Activated naive CD4-positive, alpha-beta T cell treated with anti-CD3 and anti-CD28 coated beads, Interleukin-2, amount 50 U/mL, for 72 hours (primary cell): ENCODE data around the gene KCNK4. TPM values are rescaled to one million over a fixed set of nuclear protein-coding genes. Genes with fewer than 3 reads are reported as not detected.
A peak's percentile ranks its signal among the peaks of the same experiment; 100 is the strongest.

Experiments
- ATAC-seq, 2 donors: fragments of 150-1000 bp; cut with Tn5 transposase; 2 replicates each; pipeline ENCODE4 v1.10.0; 2021; ENCODE audit warnings: mild to moderate bottlenecking in 2 of 2, moderate library complexity in 2 of 2
- DNase-seq, 2 donors: peaks; one replicate each; pipeline ENCODE4 v3.0.0; 2021 to 2022; ENCODE audit warnings: low spot score in 2 of 2
- H3K27ac Mint-ChIP-seq, 2 donors: one replicate each; pipeline ENCODE4 v1.8.0; 2022; ENCODE audit warnings: mild to moderate bottlenecking in 2 of 2, mixed read lengths in 2 of 2
- H3K36me3 Mint-ChIP-seq, 2 donors: one replicate each; pipeline ENCODE4 v1.8.0; 2022; ENCODE audit warnings: mixed read lengths in 2 of 2
- H3K9me3 Mint-ChIP-seq, 2 donors: one replicate each; pipeline ENCODE4 v1.8.0; 2022; ENCODE audit warnings: mixed read lengths in 2 of 2
- total RNA-seq, 2 donors: library from RNA; stranded (reverse); gene quantifications; one replicate each; pipeline ENCODE4 v1.2.3, GENCODE V29; 2022

KCNK4 gene
- total RNA-seq, 2 donors from 2014 or later = 0.23 to 0.46 TPM

DNA sequence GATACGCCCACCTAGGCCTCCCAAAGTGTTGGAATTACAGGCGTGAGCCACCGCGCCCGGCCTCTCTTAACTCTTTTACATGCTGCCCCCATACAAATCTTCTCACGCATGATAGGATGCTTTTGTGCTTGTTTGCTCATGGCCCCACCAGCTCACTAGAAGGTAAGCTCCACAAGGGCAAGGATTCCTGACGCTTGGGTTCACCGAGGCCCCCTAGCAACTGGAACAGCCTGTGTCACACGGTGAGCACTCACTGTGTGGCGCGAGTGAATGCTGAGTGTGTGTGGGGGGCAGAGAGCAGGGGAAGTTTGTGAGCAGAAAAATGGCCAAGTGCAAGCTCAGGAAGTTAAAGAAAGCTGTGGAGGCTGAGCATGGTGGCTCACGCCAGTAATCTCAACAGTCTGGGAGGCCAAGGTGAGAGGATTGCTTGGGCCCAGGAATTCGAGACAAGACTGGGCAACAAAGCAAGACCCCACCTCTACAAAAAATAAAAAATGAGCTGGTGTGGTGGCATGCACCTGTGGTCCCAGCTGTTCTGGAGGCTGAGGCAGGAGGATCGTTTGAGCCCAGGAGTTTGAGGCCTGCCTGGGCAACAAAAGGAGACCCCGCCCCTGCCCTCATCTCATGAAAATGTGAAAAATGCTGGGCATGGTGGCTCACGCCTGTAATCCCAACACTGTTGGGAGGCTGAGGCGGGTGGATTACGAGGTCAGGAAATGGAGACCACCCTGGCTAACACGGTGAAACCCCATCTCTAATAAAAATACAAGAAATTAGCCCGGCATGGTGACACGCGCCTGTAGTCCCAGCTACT is 8.9 kb upstream of the KCNK4 start:
- H3K9me3 Mint-ChIP-seq = no peaks in the 10 kb centered on the region
- H3K27ac Mint-ChIP-seq = peak overlapping the region in 1 of 2 donors; percentile 31
- ATAC-seq = no peak

DNA sequence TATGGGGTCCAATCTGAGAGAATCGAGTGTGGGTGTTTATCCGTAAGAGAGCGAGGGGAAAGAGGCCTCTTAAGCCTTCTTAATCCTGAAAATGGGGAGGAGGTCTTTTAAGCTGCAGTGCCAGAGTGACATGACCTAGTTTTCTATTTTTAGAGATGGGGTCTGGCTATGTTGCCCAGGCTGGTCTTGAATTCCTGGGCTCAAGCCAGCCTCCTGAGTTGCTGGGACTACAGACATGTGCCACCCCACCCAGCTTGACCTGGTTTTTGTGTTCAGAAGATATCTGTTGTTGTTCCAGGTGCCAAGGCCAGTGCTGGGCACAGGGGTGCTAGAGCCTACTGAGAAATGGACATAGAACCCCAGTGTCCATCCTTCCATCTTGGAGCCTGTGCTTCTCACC is 8.0 kb upstream of the KCNK4 start:
- H3K9me3 Mint-ChIP-seq = no peaks in the 10 kb centered on the region
- H3K27ac Mint-ChIP-seq = no peak overlapping the region
- ATAC-seq = no peak
- H3K36me3 Mint-ChIP-seq = no peaks in the 10 kb centered on the region
- DNase-seq = no peak

More for the DNA sequence above, 8.9 kb upstream of the KCNK4 start:
- no peak for DNase-seq
- no peaks in the 10 kb centered on the region for H3K36me3 Mint-ChIP-seq

DNA sequence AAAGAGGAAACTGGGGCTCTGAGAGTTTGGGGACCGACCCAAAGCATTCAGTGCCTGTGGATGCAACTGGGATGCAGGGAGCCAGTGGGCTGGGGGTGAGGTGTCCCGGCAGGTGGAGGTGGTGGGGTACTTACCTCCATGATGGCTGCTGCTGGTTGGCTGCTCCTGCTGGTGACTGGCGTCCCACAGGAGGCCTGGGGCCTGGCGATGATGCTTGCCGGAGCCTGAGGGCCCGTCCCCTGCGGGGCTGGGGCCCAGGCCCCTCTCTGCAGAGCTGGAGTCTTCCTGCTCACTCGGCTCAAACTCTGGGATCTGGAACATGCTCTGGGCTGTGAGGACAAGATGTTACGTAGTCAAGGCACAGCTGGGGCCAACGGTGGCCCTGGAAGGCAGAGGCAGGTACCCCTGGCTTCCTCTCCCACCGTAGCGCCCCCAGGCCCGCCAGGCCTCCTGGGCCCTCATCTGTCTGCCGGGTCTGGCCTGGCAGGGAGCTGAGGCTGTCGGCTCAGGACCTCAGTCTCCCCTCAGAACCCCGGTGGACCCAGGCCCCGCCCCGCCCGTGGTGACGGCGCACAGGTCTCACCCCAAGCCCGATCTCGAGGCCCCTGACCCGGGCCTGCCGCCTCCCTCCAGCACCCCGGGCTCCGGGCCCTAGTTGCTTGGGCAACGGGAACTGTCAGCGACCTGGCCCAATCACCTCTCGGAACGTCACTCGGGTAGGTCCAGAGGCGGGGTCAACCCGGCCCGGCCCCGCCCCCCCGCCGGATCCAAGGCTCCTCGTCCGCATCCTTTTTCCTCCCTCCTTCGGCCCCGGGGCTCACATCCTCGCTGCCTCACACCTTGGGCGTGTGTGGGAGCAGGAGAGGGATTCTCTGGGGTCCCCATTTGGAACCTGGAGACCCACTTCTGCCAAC is 6.8 kb upstream of the KCNK4 start, which contains the start of gene BAD:
Gene BAD, minus strand, starts transcription at position 618 of the 914 bp plus-strand sequence. Its CDS starts 297 bp downstream, at position 321.
- H3K9me3 Mint-ChIP-seq = no peaks in the 10 kb centered on the region
- H3K27ac Mint-ChIP-seq = peak within 1 kb of the TSS; percentile 88 to 96
- no peaks in the 10 kb centered on the region for H3K36me3 Mint-ChIP-seq
- DNase-seq (peak; percentile 89), ATAC-seq (peak; percentile 93)

DNA sequence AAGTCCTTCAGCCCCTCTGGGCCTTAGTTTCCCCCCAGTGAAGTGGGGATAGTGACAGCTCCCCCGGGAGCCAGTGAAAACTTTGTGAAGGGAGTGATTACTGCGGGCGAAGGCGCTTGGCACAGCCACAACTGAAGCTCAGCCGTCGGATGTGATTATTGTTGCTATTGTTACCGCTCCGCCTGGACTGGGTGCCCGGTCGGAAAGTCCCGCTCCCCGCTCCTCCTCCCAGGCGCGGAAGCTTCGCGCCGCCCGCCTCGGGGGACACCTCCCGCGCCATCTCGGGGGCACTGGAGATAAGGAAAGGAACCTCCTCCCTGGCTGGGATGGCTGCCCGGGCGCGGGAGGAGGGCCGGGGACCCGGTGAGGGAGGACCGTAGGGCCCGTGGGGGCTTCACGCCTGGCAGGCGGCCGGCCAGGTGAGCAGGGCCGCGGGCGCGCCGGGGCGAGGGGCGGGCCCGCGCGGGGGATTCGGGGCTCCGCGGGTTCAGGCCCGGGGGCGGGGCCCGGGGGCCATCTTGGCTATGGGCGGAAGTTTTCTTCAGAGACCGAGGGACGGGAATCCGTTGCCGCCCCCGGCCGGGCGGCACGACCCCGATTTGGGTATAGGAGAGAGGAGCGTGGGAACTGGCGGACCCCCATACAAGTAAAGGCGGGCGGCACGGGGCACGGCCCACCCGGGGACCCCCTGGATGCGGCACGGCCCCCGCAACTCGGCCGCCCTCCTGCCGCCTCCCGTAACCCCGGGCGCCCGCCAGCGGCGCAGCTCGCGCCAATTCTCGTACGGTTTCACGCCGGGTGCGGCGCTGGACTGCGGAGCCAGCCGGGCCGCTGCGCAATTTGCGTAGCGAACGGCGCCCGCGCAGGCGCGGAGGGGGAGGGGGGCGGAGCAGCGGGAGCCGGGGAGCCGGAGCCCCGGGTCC is 5.9 kb upstream of the KCNK4 start, which contains the start of gene GPR137:
Gene GPR137, plus strand, starts transcription at position 887 of the 923 bp plus-strand sequence. CDS start 677 bp downstream, outside the sequence.
- H3K36me3 Mint-ChIP-seq = no peaks in the 10 kb centered on the region
- DNase-seq (peak; percentile 92 to 99), ATAC-seq (peak; percentile 69 to 71)
- peak within 1 kb of the TSS; percentile 88 to 96 for H3K27ac Mint-ChIP-seq
- H3K9me3 Mint-ChIP-seq = no peaks in the 10 kb centered on the region

DNA sequence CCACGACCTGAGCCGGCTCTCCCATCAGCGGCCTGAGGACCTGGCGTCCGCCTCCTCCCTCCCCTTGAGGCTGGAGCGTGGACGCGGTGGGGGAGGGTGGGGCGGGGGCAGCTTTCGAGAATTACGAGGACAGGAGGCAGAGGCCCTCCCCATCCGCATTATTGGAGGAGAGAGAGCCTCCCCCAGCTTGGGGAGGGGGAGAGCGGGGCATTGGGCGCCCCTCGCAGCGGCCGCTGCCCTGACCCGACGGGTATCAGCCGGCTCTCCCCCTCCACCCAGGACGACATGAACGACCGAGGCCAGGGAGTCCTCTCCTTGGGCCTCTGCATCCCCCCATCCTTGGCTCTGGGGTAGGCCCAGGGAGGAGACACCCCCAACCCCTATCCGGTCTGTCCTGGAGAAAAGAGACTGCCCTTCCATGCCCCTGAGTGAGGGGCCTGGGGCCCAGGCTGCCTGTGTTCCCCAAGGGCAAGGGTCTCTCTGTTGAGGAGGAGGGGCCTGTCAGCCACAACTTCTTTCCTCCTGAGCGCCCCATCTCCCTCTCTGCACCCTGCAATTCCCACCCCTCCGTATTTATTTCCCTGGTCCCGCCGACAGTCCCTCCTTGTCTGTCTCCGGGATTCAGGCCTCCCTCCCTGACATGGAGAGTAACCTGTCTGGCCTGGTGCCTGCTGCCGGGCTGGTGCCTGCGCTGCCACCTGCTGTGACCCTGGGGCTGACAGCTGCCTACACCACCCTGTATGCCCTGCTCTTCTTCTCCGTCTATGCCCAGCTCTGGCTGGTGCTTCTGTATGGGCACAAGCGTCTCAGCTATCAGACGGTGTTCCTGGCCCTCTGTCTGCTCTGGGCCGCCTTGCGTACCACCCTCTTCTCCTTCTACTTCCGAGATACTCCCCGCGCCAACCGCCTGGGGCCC is 5.0 kb upstream of the KCNK4 start:
- Mint-ChIP-seq H3K9me3 (no peaks in the 10 kb centered on the region), H3K36me3 (peaks cover 5 to 6% of the 10 kb centered on the region in 2 donors), H3K27ac (peak overlapping the region; percentile 86 to 88)
- ATAC-seq (no peak), DNase-seq (peak in 1 of 2 donors; percentile 42)

DNA sequence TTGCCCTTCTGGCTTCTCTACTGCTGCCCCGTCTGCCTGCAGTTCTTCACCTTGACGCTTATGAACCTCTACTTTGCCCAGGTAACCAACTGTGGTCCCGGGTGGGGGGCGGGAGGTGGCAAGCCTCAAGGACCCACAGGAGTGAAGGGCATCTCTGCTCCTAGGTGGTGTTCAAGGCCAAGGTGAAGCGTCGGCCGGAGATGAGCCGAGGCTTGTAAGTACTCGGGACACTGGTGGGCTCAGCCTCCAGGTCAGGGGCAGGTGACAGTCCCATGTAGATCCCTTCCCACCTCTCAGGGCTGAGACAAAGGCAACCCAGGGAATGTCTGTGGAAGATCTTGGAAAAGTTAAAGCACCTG is 4.3 kb upstream of the KCNK4 start:
- ATAC-seq = no peak
- H3K36me3 Mint-ChIP-seq = peaks cover 5 to 6% of the 10 kb centered on the region in 2 donors
- peak overlapping the region in 1 of 2 donors; percentile 76 for H3K27ac Mint-ChIP-seq
- H3K9me3 Mint-ChIP-seq = no peaks in the 10 kb centered on the region
- DNase-seq = no peak

DNA sequence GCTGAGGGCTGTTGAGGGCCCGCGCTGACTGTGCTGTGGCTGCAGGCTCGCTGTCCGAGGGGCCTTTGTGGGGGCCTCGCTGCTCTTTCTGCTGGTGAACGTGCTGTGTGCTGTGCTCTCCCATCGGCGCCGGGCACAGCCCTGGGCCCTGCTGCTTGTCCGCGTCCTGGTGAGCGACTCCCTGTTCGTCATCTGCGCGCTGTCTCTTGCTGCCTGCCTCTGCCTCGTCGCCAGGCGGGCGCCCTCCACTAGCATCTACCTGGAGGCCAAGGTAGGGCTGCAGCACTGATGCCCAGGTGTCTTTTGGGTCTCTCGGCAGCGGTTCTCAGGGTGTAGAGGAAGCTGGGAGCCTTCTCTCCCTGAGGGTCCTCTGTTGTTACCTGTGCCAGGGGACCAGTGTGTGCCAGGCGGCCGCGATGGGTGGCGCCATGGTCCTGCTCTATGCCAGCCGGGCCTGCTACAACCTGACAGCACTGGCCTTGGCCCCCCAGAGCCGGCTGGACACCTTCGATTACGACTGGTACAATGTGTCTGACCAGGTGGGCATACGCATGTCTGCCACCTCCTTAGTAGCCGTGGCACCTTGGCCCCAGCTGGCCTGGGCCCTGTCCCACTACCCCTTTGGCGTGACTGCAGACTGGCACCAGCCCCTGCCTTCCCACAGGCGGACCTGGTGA is 3.3 kb upstream of the KCNK4 start:
- Mint-ChIP-seq H3K9me3 (no peaks in the 10 kb centered on the region), H3K27ac (no peak overlapping the region), H3K36me3 (peaks cover 5 to 6% of the 10 kb centered on the region in 2 donors)
- ATAC-seq (no peak), DNase-seq (no peak)

DNA sequence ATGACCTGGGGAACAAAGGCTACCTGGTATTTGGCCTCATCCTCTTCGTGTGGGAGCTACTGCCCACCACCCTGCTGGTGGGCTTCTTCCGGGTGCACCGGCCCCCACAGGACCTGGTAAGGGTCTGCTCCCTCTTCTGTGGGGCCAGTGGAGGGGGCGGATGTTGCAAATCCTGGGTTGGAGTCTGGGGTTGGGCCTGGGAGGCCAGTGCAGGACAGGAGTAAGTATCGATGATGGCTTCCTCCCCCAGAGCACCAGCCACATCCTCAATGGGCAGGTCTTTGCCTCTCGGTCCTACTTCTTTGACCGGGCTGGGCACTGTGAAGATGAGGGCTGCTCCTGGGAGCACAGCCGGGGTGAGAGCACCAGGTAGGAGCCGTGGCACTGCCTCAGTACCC is 2.8 kb upstream of the KCNK4 start:
- DNase-seq = no peak
- no peak overlapping the region for H3K27ac Mint-ChIP-seq
- H3K36me3 Mint-ChIP-seq = peaks cover 5 to 6% of the 10 kb centered on the region in 2 donors
- no peaks in the 10 kb centered on the region for H3K9me3 Mint-ChIP-seq
- no peak for ATAC-seq

DNA sequence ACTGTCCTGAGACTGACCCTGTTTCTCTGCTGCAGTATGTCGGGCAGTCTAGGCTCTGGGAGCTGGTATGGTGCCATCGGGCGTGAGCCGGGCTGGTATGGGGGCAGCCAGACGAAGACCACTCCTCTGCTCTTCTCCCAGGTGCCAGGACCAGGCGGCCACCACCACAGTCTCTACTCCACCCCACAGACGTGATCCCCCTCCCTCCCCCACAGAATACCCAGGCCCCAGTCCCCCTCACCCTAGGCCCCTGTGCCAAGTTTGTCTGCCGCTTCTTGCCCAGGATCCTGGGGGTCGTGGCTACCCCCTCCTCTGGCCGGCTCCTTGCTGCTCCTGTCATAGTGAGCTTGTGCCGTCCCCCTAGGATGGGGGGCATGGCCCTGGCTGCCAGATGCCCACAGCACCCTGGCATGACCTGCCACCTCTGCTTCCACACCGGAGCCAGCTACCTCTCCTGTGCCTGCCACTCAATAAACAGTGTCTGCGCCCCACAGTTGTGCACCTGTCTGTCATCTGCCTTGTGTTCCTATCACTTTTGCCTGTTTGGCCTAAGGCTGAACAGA is 2.0 kb upstream of the KCNK4 start:
- no peak for ATAC-seq
- DNase-seq = no peak
- Mint-ChIP-seq H3K9me3 (no peaks in the 10 kb centered on the region), H3K36me3 (peaks cover 5 to 6% of the 10 kb centered on the region in 2 donors), H3K27ac (no peak overlapping the region)

DNA sequence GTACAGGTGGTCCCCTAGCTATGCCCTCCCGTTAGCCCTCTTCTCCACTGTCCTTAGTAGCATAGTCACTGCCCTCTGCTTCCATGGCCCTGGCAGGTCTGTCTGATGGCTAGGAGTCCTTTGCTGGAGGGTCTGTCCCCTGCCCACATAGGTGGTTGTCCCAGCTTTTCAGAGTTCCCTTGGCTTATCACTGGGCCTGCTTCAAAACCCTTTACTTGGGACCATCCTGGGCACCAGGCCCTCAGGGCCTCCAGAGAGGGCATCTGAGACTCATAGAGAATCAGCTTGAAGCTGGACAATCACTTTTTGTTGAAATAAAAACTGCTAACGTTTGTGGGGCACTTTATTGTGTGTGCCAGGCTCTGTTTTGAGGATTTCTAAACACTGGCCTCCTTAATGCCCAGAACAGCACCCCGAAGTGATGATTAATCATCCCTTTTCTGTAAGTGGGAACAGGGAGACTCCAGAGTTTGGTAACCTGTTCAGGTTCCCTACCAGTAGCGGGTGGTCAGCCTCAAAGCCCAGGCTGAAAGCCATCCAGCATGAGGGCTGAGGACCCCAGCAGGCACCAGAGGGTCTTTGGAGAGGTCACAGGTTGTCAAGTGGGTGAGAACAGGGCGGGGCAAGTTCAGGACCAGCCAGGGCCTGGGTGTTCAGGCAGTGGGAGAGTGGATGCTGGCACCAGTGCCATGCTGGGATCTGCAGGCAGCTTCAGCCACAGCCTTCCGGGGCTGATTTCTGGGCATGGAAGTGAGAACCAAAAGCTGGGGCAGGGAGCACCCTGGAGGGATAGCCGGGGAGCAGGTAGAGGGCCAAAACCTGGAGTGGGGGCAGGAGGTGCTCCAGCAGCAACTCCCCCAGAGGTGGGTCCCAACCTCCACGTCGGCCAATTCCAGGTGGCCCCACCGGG is 495 bp upstream of the KCNK4 start:
- Mint-ChIP-seq H3K9me3 (no peaks in the 10 kb centered on the region), H3K36me3 (peaks cover 5 to 6% of the 10 kb centered on the region in 2 donors), H3K27ac (no peak overlapping the region)
- no peak for DNase-seq
- ATAC-seq = no peak

DNA sequence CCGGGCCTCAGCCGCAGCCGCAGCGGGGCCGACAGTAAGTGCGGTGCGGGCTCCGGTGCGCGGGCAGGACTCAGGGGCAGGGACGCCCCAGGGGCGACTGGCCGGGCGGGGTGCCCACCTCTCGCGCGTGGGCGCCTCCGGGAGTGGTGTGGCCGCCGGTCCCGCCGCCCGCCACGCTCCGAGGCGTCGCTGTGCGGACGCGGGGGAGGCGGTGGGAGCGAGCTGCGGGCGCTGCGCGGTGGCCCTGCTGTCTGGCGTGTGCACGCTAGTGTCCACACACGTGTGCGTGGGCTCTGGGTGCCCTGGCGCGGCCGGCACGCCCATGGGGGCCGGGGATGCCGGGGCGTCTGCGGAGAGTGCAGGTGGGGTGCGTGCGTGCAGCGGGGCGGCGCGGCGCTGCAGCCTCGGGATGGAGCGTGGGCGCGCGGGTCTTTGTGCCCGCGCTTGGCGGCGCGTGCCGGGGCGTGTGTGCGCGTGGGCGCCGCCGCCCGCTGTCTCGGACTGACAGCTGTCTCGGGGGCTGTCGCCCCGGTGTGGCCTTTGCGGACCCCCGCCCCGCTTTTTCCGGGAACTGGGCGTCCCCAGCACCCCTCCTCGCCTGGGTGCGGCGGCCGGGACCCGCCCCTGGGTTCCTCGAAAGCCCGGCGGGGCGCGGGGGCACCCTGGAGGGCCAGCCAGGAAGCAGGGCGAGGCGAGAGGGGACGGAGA is 804 bp downstream of the KCNK4 start:
- ATAC-seq (peak; percentile 52 to 55), DNase-seq (no peak)
- Mint-ChIP-seq H3K36me3 (peaks cover 5 to 6% of the 10 kb centered on the region in 2 donors), H3K27ac (no peak overlapping the region), H3K9me3 (no peaks in the 10 kb centered on the region)

DNA sequence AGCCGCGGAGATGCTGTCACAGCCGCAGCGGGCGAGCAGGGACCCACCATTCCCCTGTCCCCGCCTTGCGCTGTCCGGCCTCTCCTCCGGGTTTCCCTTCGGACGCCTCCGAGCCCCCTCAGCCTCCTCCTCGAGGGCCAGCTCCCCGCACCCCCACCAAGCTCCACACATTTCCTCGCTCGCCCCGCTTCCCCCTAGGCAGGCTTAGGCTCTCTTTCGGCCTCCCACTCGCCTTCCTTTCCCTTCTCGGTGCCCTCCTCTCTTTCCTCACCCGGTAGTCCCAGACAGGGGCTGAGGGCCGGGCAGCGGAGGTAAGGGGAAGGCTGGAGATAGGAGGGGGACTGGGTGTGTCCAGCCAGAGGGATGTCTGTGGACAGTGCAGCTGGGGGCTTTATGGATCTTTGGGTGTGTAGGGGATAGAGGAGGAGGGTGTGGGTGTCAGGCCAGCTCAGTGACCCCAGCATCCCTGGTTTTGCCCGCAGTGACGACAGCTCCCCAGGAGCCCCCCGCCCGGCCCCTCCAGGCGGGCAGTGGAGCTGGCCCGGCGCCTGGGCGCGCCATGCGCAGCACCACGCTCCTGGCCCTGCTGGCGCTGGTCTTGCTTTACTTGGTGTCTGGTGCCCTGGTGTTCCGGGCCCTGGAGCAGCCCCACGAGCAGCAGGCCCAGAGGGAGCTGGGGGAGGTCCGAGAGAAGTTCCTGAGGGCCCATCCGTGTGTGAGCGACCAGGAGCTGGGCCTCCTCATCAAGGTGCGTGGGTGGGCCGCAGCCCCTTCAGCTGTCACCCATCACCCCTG is 1.6 kb downstream of the KCNK4 start:
- DNase-seq (no peak), ATAC-seq (peak in 1 of 2 donors; percentile 3)
- Mint-ChIP-seq H3K9me3 (no peaks in the 10 kb centered on the region), H3K27ac (no peak overlapping the region), H3K36me3 (peaks cover 5 to 6% of the 10 kb centered on the region in 2 donors)
